ENCODE data around the gene MAZ. TPM values are rescaled to one million over a fixed set of nuclear protein-coding genes. Genes with fewer than 3 reads are reported as not detected.

MAZ gene
- total and polyA plus RNA-seq, 7 experiments from 2014 or later, result 36.9 to 424 (median 202) TPM

GRCh38 chr16:29794231-29794710, 12.1 kb upstream of the MAZ start:
- H3K4me3 ChIP-seq (ENCODE audit: low read length), result no peak overlapping the region
- H3K27me3 Mint-ChIP-seq, result peaks cover 0 to 2% (median 0%) of the 10 kb centered on the region in 5 donors
- H3K9me3 ChIP-seq (ENCODE audit: control insufficient read depth in 2 of 3, low read length in 3 of 3), result no peaks in the 10 kb centered on the region
- DNase-seq (no peak), ATAC-seq (no peak)
- no peaks in the 10 kb centered on the region for H3K9me3 Mint-ChIP-seq
- ChIA-PET CTCF (interaction anchor here (0.6 to 1.7 kb wide), 3 partner anchors 23 to 134 kb away, joined by 3 to 4 read pairs (median 4); no protein-coding TSS in a partner anchor), POLR2A (interaction anchor here (0.8 to 8.8 kb wide), 7 partner anchors 8 to 93 kb away, joined by 3 to 158 read pairs (median 5); partner anchors contain the start of gene MAZ)
- peaks cover 6 to 31% (median 12%) of the 10 kb centered on the region in 3 experiments for H3K36me3 ChIP-seq (ENCODE audit: control insufficient read depth in 2 of 3, insufficient read depth in 3 of 3, low read length in 3 of 3)
- H3K27ac ChIP-seq (ENCODE audit: low read depth, low read length), result no peak overlapping the region
- H3K27ac Mint-ChIP-seq, result peak overlapping the region in 1 of 9 donors; percentile 37
- peaks cover 28 to 50% (median 42%) of the 10 kb centered on the region in 7 donors for H3K4me1 Mint-ChIP-seq
- intact Hi-C loops (cut with micrococcal nuclease), result no loop called here
- H3K4me3 Mint-ChIP-seq, result no peak overlapping the region
- no peaks in the 10 kb centered on the region for H3K27me3 ChIP-seq (ENCODE audit: control insufficient read depth in 2 of 2, insufficient read depth in 2 of 2, low read length in 2 of 2)
- H3K4me1 ChIP-seq (ENCODE audit: control insufficient read depth in 2 of 2, insufficient read depth in 2 of 2, low read length in 2 of 2), result peaks cover 17 to 29% of the 10 kb centered on the region in 2 donors
- H3K36me3 Mint-ChIP-seq, result peaks cover 5 to 34% (median 18%) of the 10 kb centered on the region in 5 donors

- no peak overlapping the region for H3K4me3 ChIP-seq (ENCODE audit: low read length)
- ChIA-PET CTCF (interaction anchor here (3.7 kb wide), 1 partner anchor 101 kb away, joined by 18 read pairs; no protein-coding TSS in a partner anchor), POLR2A (interaction anchor here (0.6 to 6.3 kb wide), 10 partner anchors 10 to 96 kb away, joined by 3 to 158 read pairs (median 4); partner anchors contain the start of genes C16orf54, KIF22 and PAGR1)
- no peak for ATAC-seq
- DNase-seq, result no peak
- Mint-ChIP-seq H3K27ac (peak overlapping the region in 6 of 9 donors; percentile 64 to 99 (median 92)), H3K36me3 (peaks cover 5 to 38% (median 19%) of the 10 kb centered on the region in 5 donors), H3K4me3 (peak overlapping the region in 3 of 10 donors; percentile 21 to 61 (median 40)), H3K4me1 (peaks cover 15 to 24% (median 19%) of the 10 kb centered on the region in 7 donors), H3K9me3 (peaks cover 0 to 1% (median 0%) of the 10 kb centered on the region in 11 donors), H3K27me3 (no peaks in the 10 kb centered on the region)
- H3K36me3 ChIP-seq (ENCODE audit: control insufficient read depth in 2 of 3, insufficient read depth in 3 of 3, low read length in 3 of 3), result peaks cover 12 to 49% (median 25%) of the 10 kb centered on the region in 3 experiments
- peaks cover 12% of the 10 kb centered on the region in 2 donors for H3K4me1 ChIP-seq (ENCODE audit: control insufficient read depth in 2 of 2, insufficient read depth in 2 of 2, low read length in 2 of 2)
- intact Hi-C loops (cut with micrococcal nuclease), result loop anchor here in 1 of 2 donors (10.0 kb wide), 2 partner anchors 208 to 612 kb away; no protein-coding TSS in a partner anchor
- no peaks in the 10 kb centered on the region for H3K9me3 ChIP-seq (ENCODE audit: control insufficient read depth in 2 of 3, low read length in 3 of 3)
- H3K27me3 ChIP-seq (ENCODE audit: control insufficient read depth in 2 of 2, insufficient read depth in 2 of 2, low read length in 2 of 2), result no peaks in the 10 kb centered on the region
- peak overlapping the region; percentile 15 for H3K27ac ChIP-seq (ENCODE audit: low read depth, low read length)
These were observed 3.9 kb upstream of the MAZ start for GRCh38 chr16:29802416-29802935.

- Histone ChIP-seq H3K27ac (ENCODE audit: low read depth, low read length) (peak overlapping the region; percentile 95), H3K4me3 (ENCODE audit: low read length) (no peak overlapping the region), H3K36me3 (ENCODE audit: control insufficient read depth in 2 of 3, insufficient read depth in 3 of 3, low read length in 3 of 3) (peaks cover 13 to 39% (median 15%) of the 10 kb centered on the region in 3 experiments), H3K4me1 (ENCODE audit: control insufficient read depth in 2 of 2, insufficient read depth in 2 of 2, low read length in 2 of 2) (peaks cover 21 to 24% of the 10 kb centered on the region in 2 donors), H3K27me3 (ENCODE audit: control insufficient read depth in 2 of 2, insufficient read depth in 2 of 2, low read length in 2 of 2) (no peaks in the 10 kb centered on the region), H3K9me3 (ENCODE audit: control insufficient read depth in 2 of 3, low read length in 3 of 3) (no peaks in the 10 kb centered on the region)
- POLR2A ChIA-PET, result interaction anchor here (0.6 to 6.3 kb wide), 24 partner anchors 8 to 374 kb away, joined by 3 to 158 read pairs (median 4); partner anchors contain the start of genes C16orf54, KIF22, PAGR1 and PRRT2
- no peak for DNase-seq
- no peak for ATAC-seq
- Mint-ChIP-seq H3K27ac (peak overlapping the region; percentile 95 to 100 (median 98)), H3K27me3 (peaks cover 0 to 2% (median 0%) of the 10 kb centered on the region in 5 donors), H3K4me3 (peak overlapping the region; percentile 88 to 100 (median 97)), H3K9me3 (peaks cover 0 to 1% (median 0%) of the 10 kb centered on the region in 11 donors), H3K4me1 (peaks cover 23 to 40% (median 30%) of the 10 kb centered on the region in 7 donors), H3K36me3 (peaks cover 0 to 42% (median 15%) of the 10 kb centered on the region in 5 donors)
- CTCF ChIA-PET, result interaction anchor here (1.0 to 3.7 kb wide), 6 partner anchors 12 to 103 kb away, joined by 3 to 28 read pairs (median 11); partner anchors contain the start of genes KIF22 and PAGR1
- intact Hi-C loops (cut with micrococcal nuclease), result loop anchor here (2.0 to 10.0 kb wide), 4 partner anchors 17 to 855 kb away; partner anchors contain the start of genes FBRS (in 1 of the 2) and MVP (in 1 of the 2)
These were observed 2.3 kb upstream of the MAZ start for GRCh38 chr16:29804020-29804419.

GRCh38 chr16:29804455-29805231, 1.7 kb upstream of the MAZ start:
- Mint-ChIP-seq H3K27ac (peak overlapping the region; percentile 95 to 100 (median 99)), H3K36me3 (peaks cover 0 to 44% (median 12%) of the 10 kb centered on the region in 5 donors), H3K4me3 (peak overlapping the region; percentile 88 to 100 (median 98)), H3K4me1 (peaks cover 23 to 42% (median 33%) of the 10 kb centered on the region in 7 donors), H3K9me3 (peaks cover 0 to 1% (median 0%) of the 10 kb centered on the region in 11 donors), H3K27me3 (peaks cover 0 to 2% (median 0%) of the 10 kb centered on the region in 5 donors)
- no peaks in the 10 kb centered on the region for H3K27me3 ChIP-seq (ENCODE audit: control insufficient read depth in 2 of 2, insufficient read depth in 2 of 2, low read length in 2 of 2)
- no peaks in the 10 kb centered on the region for H3K9me3 ChIP-seq (ENCODE audit: control insufficient read depth in 2 of 3, low read length in 3 of 3)
- CTCF ChIA-PET, result interaction anchor here (0.6 to 3.7 kb wide), 6 partner anchors 11 to 104 kb away, joined by 3 to 28 read pairs (median 11); partner anchors contain the start of genes KIF22 and PAGR1
- no peak for DNase-seq
- no peak for ATAC-seq
- peak overlapping the region; percentile 87 for H3K4me3 ChIP-seq (ENCODE audit: low read length)
- peak overlapping the region; percentile 95 for H3K27ac ChIP-seq (ENCODE audit: low read depth, low read length)
- peaks cover 9 to 39% (median 13%) of the 10 kb centered on the region in 3 experiments for H3K36me3 ChIP-seq (ENCODE audit: control insufficient read depth in 2 of 3, insufficient read depth in 3 of 3, low read length in 3 of 3)
- intact Hi-C loops (cut with micrococcal nuclease), result loop anchor here (1.0 to 10.0 kb wide), 18 partner anchors 12 to 1118 kb away; partner anchors contain the start of genes CDIPT (in 2 of the 2), FBRS (in 2 of the 2), HIRIP3 (in 2 of the 2) and KIF22 (in 2 of the 2)
- H3K4me1 ChIP-seq (ENCODE audit: control insufficient read depth in 2 of 2, insufficient read depth in 2 of 2, low read length in 2 of 2), result peaks cover 27 to 30% of the 10 kb centered on the region in 2 donors
- POLR2A ChIA-PET, result interaction anchor here (0.6 to 6.3 kb wide), 25 partner anchors 8 to 373 kb away, joined by 3 to 158 read pairs (median 4); partner anchors contain the start of genes C16orf54, KIF22, PAGR1 and PRRT2

- intact Hi-C loops (cut with micrococcal nuclease), result loop anchor here (1.0 to 10.0 kb wide), 19 partner anchors 11 to 1117 kb away; partner anchors contain the start of genes CDIPT (in 2 of the 2), FBRS (in 2 of the 2), HIRIP3 (in 2 of the 2) and KIF22 (in 2 of the 2)
- ATAC-seq (peak; percentile 86), DNase-seq (peak; percentile 96 to 98 (median 98))
- peaks cover 4 to 36% (median 13%) of the 10 kb centered on the region in 3 experiments for H3K36me3 ChIP-seq (ENCODE audit: control insufficient read depth in 2 of 3, insufficient read depth in 3 of 3, low read length in 3 of 3)
- Mint-ChIP-seq H3K27me3 (peaks cover 0 to 2% (median 0%) of the 10 kb centered on the region in 5 donors), H3K27ac (peak overlapping the region; percentile 95 to 100 (median 99)), H3K4me3 (peak overlapping the region; percentile 88 to 100 (median 98)), H3K4me1 (peaks cover 28 to 48% (median 41%) of the 10 kb centered on the region in 7 donors), H3K9me3 (peaks cover 0 to 1% (median 0%) of the 10 kb centered on the region in 11 donors), H3K36me3 (peaks cover 0 to 49% (median 12%) of the 10 kb centered on the region in 5 donors)
- no peaks in the 10 kb centered on the region for H3K9me3 ChIP-seq (ENCODE audit: control insufficient read depth in 2 of 3, low read length in 3 of 3)
- peak overlapping the region; percentile 95 for H3K27ac ChIP-seq (ENCODE audit: low read depth, low read length)
- peak overlapping the region; percentile 87 for H3K4me3 ChIP-seq (ENCODE audit: low read length)
- CTCF ChIA-PET, result interaction anchor here (1.2 to 3.7 kb wide), 5 partner anchors 10 to 104 kb away, joined by 3 to 28 read pairs (median 17); partner anchors contain the start of genes KIF22 and PAGR1
- POLR2A ChIA-PET, result interaction anchor here (0.7 to 6.5 kb wide), 14 partner anchors 10 to 104 kb away, joined by 3 to 158 read pairs (median 20); partner anchors contain the start of genes C16orf54, KIF22, MVP and PAGR1
- no peaks in the 10 kb centered on the region for H3K27me3 ChIP-seq (ENCODE audit: control insufficient read depth in 2 of 2, insufficient read depth in 2 of 2, low read length in 2 of 2)
- peaks cover 33 to 39% of the 10 kb centered on the region in 2 donors for H3K4me1 ChIP-seq (ENCODE audit: control insufficient read depth in 2 of 2, insufficient read depth in 2 of 2, low read length in 2 of 2)
These were observed 864 bp upstream of the MAZ start for GRCh38 chr16:29805232-29806098.
